CD4-positive, alpha-beta T cell (primary cell): ENCODE data around the gene ARID3A. TPM values are rescaled to one million over a fixed set of nuclear protein-coding genes. Genes with fewer than 3 reads are reported as not detected.
A peak's percentile ranks its signal among the peaks of the same experiment; 100 is the strongest.

Source experiments
- ATAC-seq: fragments of 200-7000 bp; cut with Tn5 transposase; one replicate; pipeline ENCODE4 v1.10.0; 2022; ENCODE audit warnings: mild to moderate bottlenecking; ENCODE audit not compliant: poor library complexity
- CTCF ChIA-PET: fragments of 350-600 bp; sonication (Branson Sonifier 250); formaldehyde crosslinking; loops from one replicate; lab custom pipeline; 2021; ENCODE audit warnings: antibody characterized with exemption, inconsistent platforms; lab: Charles Lee
- POLR2A ChIA-PET: fragments of 350-600 bp; sonication (Branson Sonifier 250); formaldehyde crosslinking; loops from one replicate; lab custom pipeline; 2021; ENCODE audit warnings: antibody characterized with exemption, inconsistent platforms; lab: Charles Lee
- DNase-seq, 14 experiments: peaks; one replicate each; pipeline ENCODE4 v3.0.0-alpha.2; 2013 to 2020; ENCODE audit warnings: mixed read lengths in 2 of 14
- H3K27ac ChIP-seq, 2 donors: one replicate each; pipeline versions ENCODE4 v1.5.1 to v1.7.0; 2013; ENCODE audit warnings: low read length in 2 of 2, low read depth in 1 of 2, mild to moderate bottlenecking in 1 of 2
- H3K27me3 ChIP-seq, 2 experiments: 1 replicate in 1 of 2; 2 replicates in 1 of 2; pipeline versions ENCODE4 v1.6.1 to v1.7.0; 2013; ENCODE audit warnings: low read length in 2 of 2, control low read depth in 1 of 2, mild to moderate bottlenecking in 1 of 2, moderate library complexity in 1 of 2; ENCODE audit not compliant: insufficient read depth in 2 of 2, control insufficient read depth in 1 of 2
- H3K36me3 ChIP-seq: one replicate; pipeline ENCODE4 v1.6.1; 2013; ENCODE audit warnings: low read length, control low read depth; ENCODE audit not compliant: insufficient read depth
- H3K4me1 ChIP-seq: one replicate; pipeline ENCODE4 v1.6.1; 2013; ENCODE audit warnings: low read length, control low read depth; ENCODE audit not compliant: insufficient read depth
- H3K4me3 ChIP-seq: one replicate; pipeline ENCODE4 v1.5.1; 2013; ENCODE audit warnings: mild to moderate bottlenecking, low read length, moderate library complexity
- H3K9me3 ChIP-seq, 2 experiments: 1 replicate in 1 of 2; 2 replicates in 1 of 2; pipeline versions ENCODE4 v1.6.1 to v1.7.0; 2013; ENCODE audit warnings: low read length in 2 of 2, mild to moderate bottlenecking in 2 of 2, control low read depth in 1 of 2, moderate library complexity in 1 of 2; ENCODE audit not compliant: control insufficient read depth in 1 of 2, insufficient read depth in 1 of 2
- H3K27ac Mint-ChIP-seq: one replicate; pipeline ENCODE4 v1.8.0; 2020; ENCODE audit warnings: mixed read lengths
- H3K27me3 Mint-ChIP-seq: one replicate; pipeline ENCODE4 v1.8.0; 2021; ENCODE audit warnings: mixed read lengths
- H3K36me3 Mint-ChIP-seq: one replicate; pipeline ENCODE4 v1.8.0; 2021; ENCODE audit warnings: low read depth, mixed read lengths
- H3K4me1 Mint-ChIP-seq: one replicate; pipeline ENCODE4 v1.8.0; 2021; ENCODE audit warnings: low read depth, mixed read lengths
- H3K4me3 Mint-ChIP-seq: one replicate; pipeline ENCODE4 v1.8.0; 2020; ENCODE audit warnings: mild to moderate bottlenecking, mixed read lengths
- H3K9me3 Mint-ChIP-seq: one replicate; pipeline ENCODE4 v1.8.0; 2020; ENCODE audit warnings: mixed read lengths
- intact Hi-C, 2 experiments: fragments of 100-400 bp; cut with DNase I in 1 of 2; cut with micrococcal nuclease in 1 of 2; formaldehyde crosslinking; loops; one replicate each; pipeline versions ENCODE4 v1.15.1 to v1.9.0; 2023 to 2025; cut with DNase I, micrococcal nuclease
- total RNA-seq, 174 experiments: library from RNA in 2 of 174; stranded (reverse) in 2 of 174; gene quantifications; one replicate each; pipeline ENCODE4 v1.2.3 and lab custom pipeline; 2021 to 2026
- TF ChIP-seq, protein P1 (sequence below): fragments of 200-600 bp; IDR thresholded peaks from one replicate; pipeline ENCODE4 v1.8.0; 2022; ENCODE audit warnings: antibody characterized with exemption, mild to moderate bottlenecking

ARID3A gene
- total RNA-seq, 2 experiments from 2014 or later = 3.7 to 4.1 TPM

DNA sequence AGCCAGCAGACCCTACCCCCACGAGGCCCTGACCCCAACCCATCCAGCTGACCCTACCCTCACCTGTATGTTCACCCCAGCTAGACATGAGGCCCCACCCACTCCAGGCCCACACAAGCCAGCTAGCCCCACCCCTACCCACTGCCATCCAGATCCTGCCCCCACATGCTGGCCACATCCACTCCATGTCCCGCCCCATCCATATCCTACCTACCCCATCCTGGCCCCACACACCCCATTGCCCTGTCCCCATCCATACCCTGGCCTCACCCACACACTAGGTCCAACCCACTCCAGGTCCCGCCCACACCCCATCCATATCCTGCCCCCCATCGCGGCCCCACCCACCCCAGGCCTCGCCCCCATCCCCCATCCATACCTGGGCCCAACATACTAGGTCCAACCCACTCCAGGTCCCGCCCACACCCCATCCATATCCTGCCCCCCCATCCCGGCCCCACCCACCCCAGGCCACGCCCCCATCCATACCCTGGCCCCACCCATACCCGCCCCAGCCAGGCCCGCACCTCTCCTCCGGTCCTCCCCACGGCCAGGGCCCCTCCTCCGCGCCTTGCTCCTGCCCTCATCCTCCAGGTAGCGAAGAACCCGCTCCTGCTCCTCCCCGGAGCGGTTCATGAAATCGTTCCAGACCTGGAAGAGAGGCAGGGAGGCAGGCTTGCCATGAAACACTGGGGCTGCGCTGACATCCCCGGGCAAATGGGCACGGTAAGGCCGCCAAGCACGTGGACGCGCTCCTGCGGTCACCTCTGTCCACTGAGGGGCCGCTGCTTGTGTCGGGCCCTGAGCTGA, 25.3 kb upstream of the ARID3A start:
- peak in 7 of 14 experiments; percentile 38 to 72 (median 64) for DNase-seq
- peaks cover 49% of the 10 kb centered on the region for H3K4me1 ChIP-seq
- Mint-ChIP-seq H3K9me3 (no peaks in the 10 kb centered on the region), H3K36me3 (peaks cover 57% of the 10 kb centered on the region), H3K4me3 (no peak overlapping the region), H3K27ac (peak overlapping the region; percentile 42), H3K4me1 (peaks cover 28% of the 10 kb centered on the region), H3K27me3 (no peaks in the 10 kb centered on the region)
- TF ChIP-seq, protein P1, sequence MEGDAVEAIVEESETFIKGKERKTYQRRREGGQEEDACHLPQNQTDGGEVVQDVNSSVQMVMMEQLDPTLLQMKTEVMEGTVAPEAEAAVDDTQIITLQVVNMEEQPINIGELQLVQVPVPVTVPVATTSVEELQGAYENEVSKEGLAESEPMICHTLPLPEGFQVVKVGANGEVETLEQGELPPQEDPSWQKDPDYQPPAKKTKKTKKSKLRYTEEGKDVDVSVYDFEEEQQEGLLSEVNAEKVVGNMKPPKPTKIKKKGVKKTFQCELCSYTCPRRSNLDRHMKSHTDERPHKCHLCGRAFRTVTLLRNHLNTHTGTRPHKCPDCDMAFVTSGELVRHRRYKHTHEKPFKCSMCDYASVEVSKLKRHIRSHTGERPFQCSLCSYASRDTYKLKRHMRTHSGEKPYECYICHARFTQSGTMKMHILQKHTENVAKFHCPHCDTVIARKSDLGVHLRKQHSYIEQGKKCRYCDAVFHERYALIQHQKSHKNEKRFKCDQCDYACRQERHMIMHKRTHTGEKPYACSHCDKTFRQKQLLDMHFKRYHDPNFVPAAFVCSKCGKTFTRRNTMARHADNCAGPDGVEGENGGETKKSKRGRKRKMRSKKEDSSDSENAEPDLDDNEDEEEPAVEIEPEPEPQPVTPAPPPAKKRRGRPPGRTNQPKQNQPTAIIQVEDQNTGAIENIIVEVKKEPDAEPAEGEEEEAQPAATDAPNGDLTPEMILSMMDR = no peak
- intact Hi-C loops = no loop called here
- peak; percentile 77 for ATAC-seq
- H3K36me3 ChIP-seq = peaks cover 59% of the 10 kb centered on the region
- ChIA-PET CTCF (no interaction called here), POLR2A (interaction anchor here (11.1 kb wide), 1 partner anchor 5 kb away, joined by 183 read pairs; the partner anchor contains the start of genes MED16 and RNU6-9)
- H3K27ac ChIP-seq = no peak overlapping the region
- H3K4me3 ChIP-seq = no peak overlapping the region
- H3K27me3 ChIP-seq = no peaks in the 10 kb centered on the region
- H3K9me3 ChIP-seq = no peaks in the 10 kb centered on the region

DNA sequence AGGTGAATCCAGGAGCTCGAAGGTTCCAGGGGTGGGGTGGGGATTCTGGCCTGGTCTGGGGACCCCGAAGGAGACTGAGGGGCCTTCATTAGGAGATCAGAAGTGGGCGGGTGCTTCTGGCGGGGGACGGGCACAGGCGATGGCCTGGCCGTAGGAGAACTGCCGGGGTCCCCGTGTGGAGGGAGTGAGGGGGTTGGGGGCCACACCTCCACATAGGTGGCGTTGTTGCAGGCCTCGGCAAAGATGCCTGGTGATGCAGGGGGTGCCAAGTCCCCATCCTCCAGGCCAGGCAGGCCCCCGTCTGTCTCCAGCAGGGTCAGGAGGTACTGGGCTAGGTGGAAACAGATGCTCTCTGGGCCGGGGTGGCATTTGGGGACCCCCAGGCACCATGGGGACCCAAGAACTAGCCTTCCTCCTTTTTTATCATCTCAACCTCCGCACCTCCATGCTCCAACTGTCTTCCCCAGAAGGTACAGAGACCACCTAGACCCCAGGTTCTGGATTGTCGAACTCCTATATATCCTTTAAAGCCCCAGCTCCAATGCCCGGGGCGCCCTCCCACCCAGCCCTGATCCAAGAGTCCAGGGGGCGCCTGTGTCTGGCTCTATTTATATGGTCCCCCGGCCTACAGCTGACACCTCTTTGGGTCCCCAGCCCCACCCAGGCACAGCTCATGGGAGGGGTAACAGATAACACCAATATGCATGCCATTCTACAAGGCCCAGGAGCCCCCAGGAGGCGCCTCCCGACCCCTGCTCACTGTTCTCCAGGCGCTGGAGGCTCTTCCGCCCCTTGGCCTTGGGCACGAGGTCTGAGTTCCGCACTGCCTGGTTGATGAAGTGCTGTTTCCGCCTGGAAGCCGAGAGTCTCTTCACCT, 24.4 kb upstream of the ARID3A start:
- CTCF ChIA-PET = interaction anchor here (1.2 kb wide), 1 partner anchor 8 kb away, joined by 3 read pairs; the partner anchor contains the start of genes MED16 and RNU6-9
- peak overlapping the region; percentile 42 for H3K27ac Mint-ChIP-seq
- TF ChIP-seq, protein P1 = no peak
- peaks cover 34% of the 10 kb centered on the region for H3K4me1 Mint-ChIP-seq
- Histone ChIP-seq H3K4me3 (no peak overlapping the region), H3K36me3 (peaks cover 55% of the 10 kb centered on the region), H3K4me1 (peaks cover 57% of the 10 kb centered on the region), H3K27me3 (no peaks in the 10 kb centered on the region), H3K9me3 (no peaks in the 10 kb centered on the region), H3K27ac (peak overlapping the region in 1 of 2 donors; percentile 13)
- ATAC-seq (no peak), DNase-seq (no peak)
- H3K36me3 Mint-ChIP-seq = peaks cover 59% of the 10 kb centered on the region
- no peaks in the 10 kb centered on the region for H3K27me3 Mint-ChIP-seq
- intact Hi-C loops = no loop called here
- no peaks in the 10 kb centered on the region for H3K9me3 Mint-ChIP-seq
- POLR2A ChIA-PET = interaction anchor here (11.1 kb wide), 1 partner anchor 6 kb away, joined by 183 read pairs; the partner anchor contains the start of genes MED16 and RNU6-9
- no peak overlapping the region for H3K4me3 Mint-ChIP-seq

DNA sequence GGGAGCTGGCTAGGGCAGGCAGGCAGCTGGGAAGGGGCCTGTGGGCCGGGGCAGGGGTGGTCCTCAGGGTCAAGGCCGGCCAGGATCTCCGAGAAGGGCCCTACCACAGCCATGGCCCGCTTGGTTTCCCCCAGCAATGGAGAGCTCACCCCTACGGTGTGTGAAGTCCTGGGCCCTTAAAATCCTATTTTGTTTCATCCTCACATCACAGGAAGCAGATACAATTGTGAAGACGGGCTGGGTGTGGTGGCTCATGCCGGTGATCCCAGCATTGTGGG, 23.8 kb upstream of the ARID3A start:
- Mint-ChIP-seq H3K4me1 (peaks cover 40% of the 10 kb centered on the region), H3K4me3 (no peak overlapping the region), H3K36me3 (peaks cover 54% of the 10 kb centered on the region), H3K9me3 (no peaks in the 10 kb centered on the region), H3K27me3 (no peaks in the 10 kb centered on the region), H3K27ac (peak overlapping the region; percentile 42)
- POLR2A ChIA-PET = interaction anchor here (11.1 kb wide), 1 partner anchor 7 kb away, joined by 183 read pairs; the partner anchor contains the start of genes MED16 and RNU6-9
- Histone ChIP-seq H3K4me3 (no peak overlapping the region), H3K9me3 (no peaks in the 10 kb centered on the region), H3K27ac (peak overlapping the region in 1 of 2 donors; percentile 13), H3K27me3 (no peaks in the 10 kb centered on the region), H3K4me1 (peaks cover 62% of the 10 kb centered on the region), H3K36me3 (peaks cover 50% of the 10 kb centered on the region)
- TF ChIP-seq, protein P1 = no peak
- CTCF ChIA-PET = interaction anchor here (1.2 kb wide), 1 partner anchor 9 kb away, joined by 3 read pairs; the partner anchor contains the start of genes MED16 and RNU6-9
- intact Hi-C loops = no loop called here
- no peak for ATAC-seq
- DNase-seq = no peak
